HCT116 (cell line): ENCODE results near the gene PRRT2. TPM values are rescaled to one million over a fixed set of nuclear protein-coding genes. Genes with fewer than 3 reads are reported as not detected.
"Not testable (repeated sequence)": the region's sequence is repeated elsewhere in the genome, so short reads cannot be mapped to it uniquely, and the experiment has no call there.

Source experiments
- ATAC-seq: fragments of 200-7000 bp; cut with Tn5 transposase; 2 replicates; pipeline ENCODE4 v1.9.1; 2020; ENCODE audit warnings: mild to moderate bottlenecking, moderate library complexity
- BruUV-seq: library from RNA; stranded (reverse); fragments of 400-500 nt; replicated peaks from 2 replicates; lab custom pipeline; 2021; lab: Mats Ljungman, UMichigan
- CTCF ChIA-PET: fragments of 300-600 bp; sonication (Branson Sonifier 250); formaldehyde crosslinking; loops from one replicate; lab custom pipeline; 2021; ENCODE audit warnings: antibody characterized with exemption; lab: Charles Lee
- POLR2A ChIA-PET: fragments of 300-600, 350-600 bp; sonication (Branson Sonifier 250); formaldehyde crosslinking; loops from one replicate; lab custom pipeline; 2021; ENCODE audit warnings: antibody characterized with exemption; lab: Charles Lee
- RAD21 ChIA-PET, 2 experiments: fragments of 300-600 bp; sonication (Branson Sonifier 250); formaldehyde crosslinking; loops; one replicate each; lab custom pipeline; 2023; ENCODE audit warnings: low total read pairs in 2 of 2; ENCODE audit not compliant: uncharacterized antibody in 2 of 2, unreplicated experiment in 2 of 2, low non-redundant PET in 1 of 2; lab: Charles Lee
- DNase-seq: peaks from one replicate; pipeline ENCODE4 v3.0.0-alpha.2; 2010; ENCODE audit warnings: low read depth, low spot score
- H2AFZ ChIP-seq: fragments of 200-600 bp; shearing (Covaris generic), sonication (generic); 2 replicates; pipeline ENCODE4 v1.6.1; 2017; ENCODE audit warnings: low read depth, mixed run types, mixed read lengths, antibody characterized with exemption, low read length; ENCODE audit not compliant: poor library complexity, severe bottlenecking
- H3K27ac ChIP-seq: 2 replicates; pipeline ENCODE4 v1.5.1; 2012; ENCODE audit warnings: low read depth, low read length
- H3K27me3 ChIP-seq: fragments of 200-600 bp; sonication (generic); 2 replicates; pipeline ENCODE4 v1.6.1; 2016; ENCODE audit warnings: mixed run types, low read length, mixed read lengths; ENCODE audit not compliant: insufficient read depth
- H3K36me3 ChIP-seq, 2 experiments: fragments of 200-500 bp in 1 of 2; fragments of 200-600 bp in 1 of 2; sonication (Bioruptor generic) in 1 of 2; sonication (generic) in 1 of 2; 2 replicates each; pipeline versions ENCODE4 v1.5.1 to v1.6.1; 2014 to 2016; ENCODE audit warnings: low read length in 2 of 2, inconsistent platforms in 1 of 2, mixed read lengths in 1 of 2, mixed run types in 1 of 2; ENCODE audit not compliant: insufficient read depth in 2 of 2, control insufficient read depth in 1 of 2
- H3K4me1 ChIP-seq, 2 experiments: fragments of 200-600 bp in 1 of 2; sonication (generic) in 1 of 2; 2 replicates each; pipeline versions ENCODE4 v1.5.1 to v1.6.1; 2012 to 2017; ENCODE audit warnings: low read length in 2 of 2, inconsistent platforms in 1 of 2, mild to moderate bottlenecking in 1 of 2, mixed read lengths in 1 of 2, mixed run types in 1 of 2, moderate library complexity in 1 of 2; ENCODE audit not compliant: insufficient read depth in 2 of 2, control insufficient read depth in 1 of 2
- H3K4me2 ChIP-seq: fragments of 200-600 bp; sonication (generic); 2 replicates; pipeline ENCODE4 v1.6.1; 2017; ENCODE audit warnings: mixed run types, low read length, mixed read lengths
- H3K4me3 ChIP-seq, 2 experiments: fragments of 200-600 bp in 1 of 2; sonication (generic) in 1 of 2; replicated peaks in 1 of 2; 2 replicates each; pipeline ENCODE4 v1.5.1; 2011 to 2016; ENCODE audit warnings: low read length in 2 of 2, control low read depth in 1 of 2, low read depth in 1 of 2, mild to moderate bottlenecking in 1 of 2, mixed read lengths in 1 of 2, mixed run types in 1 of 2
- H3K79me2 ChIP-seq: fragments of 200-600 bp; sonication (generic); 2 replicates; pipeline ENCODE4 v1.6.1; 2017; ENCODE audit warnings: mild to moderate bottlenecking, mixed run types, low read length, moderate library complexity, mixed read lengths; ENCODE audit not compliant: insufficient read depth
- H3K9ac ChIP-seq: fragments of 200-600 bp; sonication (generic); 2 replicates; pipeline ENCODE4 v1.6.1; 2016; ENCODE audit warnings: low read length, mixed read lengths
- H3K9me2 ChIP-seq: fragments of 200-600 bp; sonication (generic), shearing (Covaris generic); 2 replicates; pipeline ENCODE4 v1.6.1; 2017; ENCODE audit warnings: mixed run types, mild to moderate bottlenecking, moderate library complexity; ENCODE audit not compliant: insufficient read depth
- H3K9me3 ChIP-seq, 2 experiments: fragments of 200-500 bp in 1 of 2; fragments of 200-600 bp in 1 of 2; sonication (Bioruptor generic) in 1 of 2; sonication (generic) in 1 of 2; 2 replicates each; pipeline ENCODE4 v1.6.1; 2014 to 2017; ENCODE audit warnings: low read length in 2 of 2, mixed read lengths in 2 of 2, inconsistent platforms in 1 of 2, low read depth in 1 of 2, mild to moderate bottlenecking in 1 of 2, mixed run types in 1 of 2, moderate library complexity in 1 of 2; ENCODE audit not compliant: control insufficient read depth in 1 of 2, insufficient read depth in 1 of 2
- H4K20me1 ChIP-seq: fragments of 200-600 bp; sonication (generic), shearing (Covaris generic); 2 replicates; pipeline ENCODE4 v1.6.1; 2017; ENCODE audit warnings: mixed run types, mild to moderate bottlenecking, moderate library complexity; ENCODE audit not compliant: insufficient read depth
- JUND ChIP-seq: IDR thresholded peaks from 2 replicates; pipeline ENCODE4 v1.6.1; 2012
- POLR2A ChIP-seq: IDR thresholded peaks from 2 replicates; pipeline ENCODE4 v1.7.0; 2011; ENCODE audit warnings: borderline replicate concordance; ENCODE audit not compliant: insufficient read depth, insufficient read length; ENCODE audit errors: extremely low read depth
- POLR2AphosphoS5 ChIP-seq: IDR thresholded peaks from 2 replicates; pipeline ENCODE4 v1.6.1; 2011; ENCODE audit warnings: mild to moderate bottlenecking, low read depth, low read length, moderate library complexity
- REST ChIP-seq: IDR thresholded peaks from 2 replicates; pipeline ENCODE4 v1.6.1; 2012; ENCODE audit warnings: low read depth
- ZFX ChIP-seq: fragments of 450-650 bp; IDR thresholded peaks from 2 replicates; pipeline ENCODE4 v1.6.1; 2017
- intact Hi-C: fragments of 100-400 bp; cut with micrococcal nuclease; formaldehyde crosslinking; loops from 2 replicates; pipeline ENCODE4 v1.10.0; 2022
- total RNA-seq: library from RNA; stranded (reverse); gene quantifications from one replicate; pipeline ENCODE4 v1.2.1, GENCODE V29; 2021; ENCODE audit not compliant: unreplicated experiment
- TF ChIP-seq, protein P1 (sequence below), 3 experiments: fragments of 200-600 bp in 1 of 3; sonication (generic) in 1 of 3; IDR thresholded peaks in 2 of 3; conservative IDR thresholded peaks in 1 of 3; 2 replicates each; pipeline ENCODE4 v1.5.1; 2012 to 2017; ENCODE audit warnings: low read depth in 2 of 3, low read length in 2 of 3, antibody characterized with exemption in 1 of 3, borderline replicate concordance in 1 of 3, control low read depth in 1 of 3, mild to moderate bottlenecking in 1 of 3, mixed read lengths in 1 of 3, mixed run types in 1 of 3, moderate library complexity in 1 of 3; ENCODE audit not compliant: insufficient read depth in 1 of 3

PRRT2 gene
- total RNA-seq, 1 experiment from 2014 or later = 4.0 TPM

GRCh38 chr16:29770250-29770929 lies 41.6 kb upstream of the PRRT2 start:
- Histone ChIP-seq H2AFZ (no peak overlapping the region), H3K9ac (no peak overlapping the region), H3K9me2 (no peaks in the 10 kb centered on the region), H3K27ac (no peak overlapping the region), H3K9me3 (no peaks in the 10 kb centered on the region), H3K27me3 (no peaks in the 10 kb centered on the region), H3K4me1 (peaks cover 7 to 10% of the 10 kb centered on the region in 2 experiments), H3K36me3 (no peaks in the 10 kb centered on the region), H4K20me1 (no peaks in the 10 kb centered on the region), H3K4me3 (no peak overlapping the region), H3K4me2 (no peak overlapping the region), H3K79me2 (no peaks in the 10 kb centered on the region)
- ChIA-PET CTCF (no interaction called here), POLR2A (no interaction called here), RAD21 (no interaction called here)
- no TSS peak for BruUV-seq
- ATAC-seq (no peak), DNase-seq (no peak)
- intact Hi-C loops = no loop called here
- TF ChIP-seq, protein P1, sequence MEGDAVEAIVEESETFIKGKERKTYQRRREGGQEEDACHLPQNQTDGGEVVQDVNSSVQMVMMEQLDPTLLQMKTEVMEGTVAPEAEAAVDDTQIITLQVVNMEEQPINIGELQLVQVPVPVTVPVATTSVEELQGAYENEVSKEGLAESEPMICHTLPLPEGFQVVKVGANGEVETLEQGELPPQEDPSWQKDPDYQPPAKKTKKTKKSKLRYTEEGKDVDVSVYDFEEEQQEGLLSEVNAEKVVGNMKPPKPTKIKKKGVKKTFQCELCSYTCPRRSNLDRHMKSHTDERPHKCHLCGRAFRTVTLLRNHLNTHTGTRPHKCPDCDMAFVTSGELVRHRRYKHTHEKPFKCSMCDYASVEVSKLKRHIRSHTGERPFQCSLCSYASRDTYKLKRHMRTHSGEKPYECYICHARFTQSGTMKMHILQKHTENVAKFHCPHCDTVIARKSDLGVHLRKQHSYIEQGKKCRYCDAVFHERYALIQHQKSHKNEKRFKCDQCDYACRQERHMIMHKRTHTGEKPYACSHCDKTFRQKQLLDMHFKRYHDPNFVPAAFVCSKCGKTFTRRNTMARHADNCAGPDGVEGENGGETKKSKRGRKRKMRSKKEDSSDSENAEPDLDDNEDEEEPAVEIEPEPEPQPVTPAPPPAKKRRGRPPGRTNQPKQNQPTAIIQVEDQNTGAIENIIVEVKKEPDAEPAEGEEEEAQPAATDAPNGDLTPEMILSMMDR (IDR thresholded peaks at IDR 0.05 in 2 of 3, conservative IDR thresholded peaks at IDR 0.05 in 1 of 3; ENCODE audit: borderline replicate concordance in 1 of 3, insufficient read depth in 1 of 3, low read depth in 2 of 3, low read length in 2 of 3) = no peak
- TF ChIP-seq POLR2AphosphoS5 (no peak), POLR2A (no peak), ZFX (no peak), REST (no peak), JUND (no peak)

GRCh38 chr16:29772330-29772729 lies 39.7 kb upstream of the PRRT2 start:
- ATAC-seq, POLR2A ChIA-PET: not testable (repeated sequence)

More at GRCh38 chr16:29772330-29772729, 39.7 kb upstream of the PRRT2 start:
- H3K9ac ChIP-seq, H2AFZ ChIP-seq, CTCF ChIA-PET, BruUV-seq, H3K36me3 ChIP-seq, H4K20me1 ChIP-seq, H3K4me2 ChIP-seq, H3K9me3 ChIP-seq, H3K27me3 ChIP-seq, intact Hi-C loops, DNase-seq, H3K4me1 ChIP-seq, H3K9me2 ChIP-seq, H3K4me3 ChIP-seq, RAD21 ChIA-PET, H3K27ac ChIP-seq, H3K79me2 ChIP-seq: not testable (repeated sequence)
